ENCODE data around the gene TDRD9. TPM values are rescaled to one million over a fixed set of nuclear protein-coding genes. Genes with fewer than 3 reads are reported as not detected.

Gene TDRD9
- total RNA-seq, 1 experiment from 2014 or later = not detected

DNA sequence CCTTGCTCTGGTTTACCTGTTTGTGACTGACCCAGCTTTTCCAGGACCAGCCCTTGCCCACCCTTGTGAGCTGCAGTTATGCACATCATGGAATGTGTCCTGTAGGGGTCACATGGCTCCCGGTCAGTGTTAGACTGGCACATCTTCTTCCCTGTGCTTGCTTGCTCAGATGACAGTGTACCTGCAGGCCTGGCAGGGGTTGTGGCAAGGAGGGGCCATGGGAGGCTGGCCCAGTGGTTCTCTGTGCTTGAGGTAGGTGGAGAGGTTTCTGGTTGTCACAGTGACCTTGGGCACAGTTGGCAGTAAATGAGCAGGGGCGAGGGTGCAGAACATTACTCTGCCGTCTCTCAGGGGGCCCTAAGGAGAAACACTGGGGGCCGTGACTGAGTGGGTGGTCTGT, 41.7 kb downstream of the TDRD9 start:
- TF ChIP-seq, protein P1, sequence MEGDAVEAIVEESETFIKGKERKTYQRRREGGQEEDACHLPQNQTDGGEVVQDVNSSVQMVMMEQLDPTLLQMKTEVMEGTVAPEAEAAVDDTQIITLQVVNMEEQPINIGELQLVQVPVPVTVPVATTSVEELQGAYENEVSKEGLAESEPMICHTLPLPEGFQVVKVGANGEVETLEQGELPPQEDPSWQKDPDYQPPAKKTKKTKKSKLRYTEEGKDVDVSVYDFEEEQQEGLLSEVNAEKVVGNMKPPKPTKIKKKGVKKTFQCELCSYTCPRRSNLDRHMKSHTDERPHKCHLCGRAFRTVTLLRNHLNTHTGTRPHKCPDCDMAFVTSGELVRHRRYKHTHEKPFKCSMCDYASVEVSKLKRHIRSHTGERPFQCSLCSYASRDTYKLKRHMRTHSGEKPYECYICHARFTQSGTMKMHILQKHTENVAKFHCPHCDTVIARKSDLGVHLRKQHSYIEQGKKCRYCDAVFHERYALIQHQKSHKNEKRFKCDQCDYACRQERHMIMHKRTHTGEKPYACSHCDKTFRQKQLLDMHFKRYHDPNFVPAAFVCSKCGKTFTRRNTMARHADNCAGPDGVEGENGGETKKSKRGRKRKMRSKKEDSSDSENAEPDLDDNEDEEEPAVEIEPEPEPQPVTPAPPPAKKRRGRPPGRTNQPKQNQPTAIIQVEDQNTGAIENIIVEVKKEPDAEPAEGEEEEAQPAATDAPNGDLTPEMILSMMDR (conservative IDR thresholded peaks at IDR 0.05; ENCODE audit: low read depth, low read length) = no peak
- TF ChIP-seq EZH2 (IDR thresholded peaks at IDR 0.05; ENCODE audit: borderline replicate concordance, low read depth, low read length, poor library complexity, severe bottlenecking) = no peak
- no TSS peak for BruUV-seq (replicated peaks)
- POLR2A ChIA-PET (ENCODE audit: low non-redundant PET) = no interaction called here
- Histone ChIP-seq H3K9me3 (ENCODE audit: low read depth, low read length, poor library complexity, severe bottlenecking) (no peaks in the 10 kb centered on the region), H3K27ac (ENCODE audit: low read depth, low read length, poor library complexity, severe bottlenecking) (no peak overlapping the region), H3K27me3 (replicated peaks; ENCODE audit: insufficient read depth, low read depth, low read length, poor library complexity) (no peaks in the 10 kb centered on the region), H3K36me3 (ENCODE audit: insufficient read depth, low read length, poor library complexity, severe bottlenecking) (no peaks in the 10 kb centered on the region), H3K4me1 (ENCODE audit: insufficient read depth, low read length, poor library complexity, severe bottlenecking) (no peaks in the 10 kb centered on the region), H3K4me3 (ENCODE audit: low read depth, low read length, poor library complexity, severe bottlenecking) (no peak overlapping the region)
- no peak for DNase-seq (ENCODE audit: low spot score)
- intact Hi-C loops (cut with micrococcal nuclease; ENCODE audit: unreplicated experiment) = no loop called here
- CTCF ChIA-PET = no interaction called here

- Histone ChIP-seq H3K4me3 (ENCODE audit: low read depth, low read length, poor library complexity, severe bottlenecking) (no peak overlapping the region), H3K27ac (ENCODE audit: low read depth, low read length, poor library complexity, severe bottlenecking) (no peak overlapping the region), H3K4me1 (ENCODE audit: insufficient read depth, low read length, poor library complexity, severe bottlenecking) (no peaks in the 10 kb centered on the region), H3K36me3 (ENCODE audit: insufficient read depth, low read length, poor library complexity, severe bottlenecking) (no peaks in the 10 kb centered on the region), H3K27me3 (replicated peaks; ENCODE audit: insufficient read depth, low read depth, low read length, poor library complexity) (no peaks in the 10 kb centered on the region), H3K9me3 (ENCODE audit: low read depth, low read length, poor library complexity, severe bottlenecking) (no peaks in the 10 kb centered on the region)
- no TSS peak for BruUV-seq (replicated peaks)
- DNase-seq (ENCODE audit: low spot score) = no peak
- ChIA-PET CTCF (no interaction called here), POLR2A (ENCODE audit: low non-redundant PET) (no interaction called here)
- no peak for TF ChIP-seq EZH2 (IDR thresholded peaks at IDR 0.05; ENCODE audit: borderline replicate concordance, low read depth, low read length, poor library complexity, severe bottlenecking)
- TF ChIP-seq, protein P1 (conservative IDR thresholded peaks at IDR 0.05; ENCODE audit: low read depth, low read length) = no peak
- intact Hi-C loops (cut with micrococcal nuclease; ENCODE audit: unreplicated experiment) = no loop called here
Measured at GRCh38 chr14:103973354-103973753, 45.1 kb downstream of the TDRD9 start.

- POLR2A ChIA-PET (ENCODE audit: low non-redundant PET) = no interaction called here
- Histone ChIP-seq H3K9me3 (ENCODE audit: low read depth, low read length, poor library complexity, severe bottlenecking) (no peaks in the 10 kb centered on the region), H3K27ac (ENCODE audit: low read depth, low read length, poor library complexity, severe bottlenecking) (no peak overlapping the region), H3K4me3 (ENCODE audit: low read depth, low read length, poor library complexity, severe bottlenecking) (no peak overlapping the region), H3K36me3 (ENCODE audit: insufficient read depth, low read length, poor library complexity, severe bottlenecking) (no peaks in the 10 kb centered on the region), H3K27me3 (replicated peaks; ENCODE audit: insufficient read depth, low read depth, low read length, poor library complexity) (no peaks in the 10 kb centered on the region), H3K4me1 (ENCODE audit: insufficient read depth, low read length, poor library complexity, severe bottlenecking) (no peaks in the 10 kb centered on the region)
- CTCF ChIA-PET = no interaction called here
- BruUV-seq (replicated peaks) = no TSS peak
- intact Hi-C loops (cut with micrococcal nuclease; ENCODE audit: unreplicated experiment) = no loop called here
- no peak for TF ChIP-seq EZH2 (IDR thresholded peaks at IDR 0.05; ENCODE audit: borderline replicate concordance, low read depth, low read length, poor library complexity, severe bottlenecking)
- TF ChIP-seq, protein P1 (conservative IDR thresholded peaks at IDR 0.05; ENCODE audit: low read depth, low read length) = no peak
- no peak for DNase-seq (ENCODE audit: low spot score)
Measured at GRCh38 chr14:103974575-103974974, 46.3 kb downstream of the TDRD9 start.
